NCI-H226 (cell line): ENCODE measurements around the gene FABP3.

Experiments used
- DNase-seq: peaks from one replicate; pipeline ENCODE4 v3.0.0-alpha.2; 2015

The FABP3 gene

GRCh38 chr1:31371121-31371959, 1.5 kb downstream of the FABP3 start:
- no peak for DNase-seq

GRCh38 chr1:31370565-31370964, 2.3 kb downstream of the FABP3 start:
- no peak for DNase-seq

- no peak for DNase-seq
Observed at GRCh38 chr1:31370021-31370420, 2.9 kb downstream of the FABP3 start.

GRCh38 chr1:31368611-31369107, 4.2 kb downstream of the FABP3 start:
- no peak for DNase-seq

GRCh38 chr1:31366796-31367195, 6.1 kb downstream of the FABP3 start:
- no peak for DNase-seq

- no peak for DNase-seq
Observed at GRCh38 chr1:31364561-31365250, 8.2 kb downstream of the FABP3 start.

- DNase-seq = no peak
Observed at GRCh38 chr1:31362032-31362431, 10.8 kb downstream of the FABP3 start.

- DNase-seq = no peak
Observed at GRCh38 chr1:31361607-31362006, 11.3 kb downstream of the FABP3 start.

- no peak for DNase-seq
Observed at GRCh38 chr1:31356427-31356826, 16.4 kb downstream of the FABP3 start.

- no peak for DNase-seq
Observed at GRCh38 chr1:31354283-31354682, 18.6 kb downstream of the FABP3 start.

- no peak for DNase-seq
Observed at GRCh38 chr1:31348449-31348848, 24.4 kb downstream of the FABP3 start.

- no peak for DNase-seq
Observed at GRCh38 chr1:31346785-31347184, 26.1 kb downstream of the FABP3 start.

- no peak for DNase-seq
Observed at GRCh38 chr1:31345635-31346034, 27.2 kb downstream of the FABP3 start.

- DNase-seq = no peak
Observed at GRCh38 chr1:31344503-31344902, 28.4 kb downstream of the FABP3 start.

GRCh38 chr1:31336687-31337467, 36.0 kb downstream of the FABP3 start:
- DNase-seq = no peak

- peak; percentile 8 for DNase-seq
Observed at GRCh38 chr1:31335007-31335406, 37.9 kb downstream of the FABP3 start.

GRCh38 chr1:31327381-31327780, 45.5 kb downstream of the FABP3 start:
- no peak for DNase-seq

- DNase-seq = no peak
Observed at GRCh38 chr1:31326461-31326860, 46.4 kb downstream of the FABP3 start.

- no peak for DNase-seq
Observed at GRCh38 chr1:31324992-31325391, 47.9 kb downstream of the FABP3 start.

- no peak for DNase-seq
Observed at GRCh38 chr1:31324093-31324492, 48.8 kb downstream of the FABP3 start.

GRCh38 chr1:31318146-31318545, 54.7 kb downstream of the FABP3 start:
- DNase-seq = no peak

- DNase-seq = no peak
Observed at GRCh38 chr1:31315902-31316301, 57.0 kb downstream of the FABP3 start.
